Astrocyte of the cerebellum (primary cell): ENCODE measurements around the gene LRFN2.

Source experiments
- DNase-seq: peaks from one replicate; pipeline ENCODE4 v3.0.0-alpha.2; 2011; ENCODE audit warnings: low read depth
- H3K4me3 ChIP-seq: 2 replicates; pipeline ENCODE4 v1.5.1; 2011; ENCODE audit warnings: mild to moderate bottlenecking, low read depth, low read length, moderate library complexity
- CTCF ChIP-seq: IDR thresholded peaks from 2 replicates; pipeline ENCODE4 v1.5.1; 2012; ENCODE audit warnings: low read length, low read depth, moderate library complexity, mild to moderate bottlenecking; ENCODE audit errors: missing control alignments
- in situ Hi-C: cut with HindIII; loops from 2 replicates; pipeline ENCODE4 v1.10.0; 2017; ENCODE audit warnings: low sequenced_read_pairs

The LRFN2 gene

GRCh38 chr6:40408786-40409542 lies 178.2 kb downstream of the LRFN2 start:
- H3K4me3 ChIP-seq, result no peak overlapping the region
- no peak for TF ChIP-seq CTCF
- DNase-seq, result no peak
- in situ Hi-C loops, result no loop called here

GRCh38 chr6:40407239-40407638 lies 179.9 kb downstream of the LRFN2 start:
- H3K4me3 ChIP-seq, result no peak overlapping the region
- no peak for DNase-seq
- in situ Hi-C loops, result no loop called here
- no peak for TF ChIP-seq CTCF

GRCh38 chr6:40406175-40406574 lies 181.0 kb downstream of the LRFN2 start:
- in situ Hi-C loops, result no loop called here
- no peak overlapping the region for H3K4me3 ChIP-seq
- no peak for DNase-seq
- no peak for TF ChIP-seq CTCF

- in situ Hi-C loops, result no loop called here
- DNase-seq, result no peak
- no peak for TF ChIP-seq CTCF
- H3K4me3 ChIP-seq, result no peak overlapping the region
Observed at GRCh38 chr6:40400738-40401137, 186.4 kb downstream of the LRFN2 start.

GRCh38 chr6:40399888-40400457 lies 187.2 kb downstream of the LRFN2 start:
- no peak for DNase-seq
- H3K4me3 ChIP-seq, result no peak overlapping the region
- no peak for TF ChIP-seq CTCF
- in situ Hi-C loops, result no loop called here

GRCh38 chr6:40398810-40399477 lies 188.2 kb downstream of the LRFN2 start:
- in situ Hi-C loops, result no loop called here
- H3K4me3 ChIP-seq, result no peak overlapping the region
- no peak for TF ChIP-seq CTCF
- no peak for DNase-seq
